Superior temporal gyrus (tissue), 1 donor: ENCODE measurements around the gene GPRIN2.
"Not testable (repeated sequence)": the region's sequence is repeated elsewhere in the genome, so short reads cannot be mapped to it uniquely, and the experiment has no call there.

Experiments used
- DNase-seq: peaks from one replicate; pipeline ENCODE4 v3.0.0-alpha.2; 2016; ENCODE audit errors: extremely low spot score

GPRIN2 gene

DNA sequence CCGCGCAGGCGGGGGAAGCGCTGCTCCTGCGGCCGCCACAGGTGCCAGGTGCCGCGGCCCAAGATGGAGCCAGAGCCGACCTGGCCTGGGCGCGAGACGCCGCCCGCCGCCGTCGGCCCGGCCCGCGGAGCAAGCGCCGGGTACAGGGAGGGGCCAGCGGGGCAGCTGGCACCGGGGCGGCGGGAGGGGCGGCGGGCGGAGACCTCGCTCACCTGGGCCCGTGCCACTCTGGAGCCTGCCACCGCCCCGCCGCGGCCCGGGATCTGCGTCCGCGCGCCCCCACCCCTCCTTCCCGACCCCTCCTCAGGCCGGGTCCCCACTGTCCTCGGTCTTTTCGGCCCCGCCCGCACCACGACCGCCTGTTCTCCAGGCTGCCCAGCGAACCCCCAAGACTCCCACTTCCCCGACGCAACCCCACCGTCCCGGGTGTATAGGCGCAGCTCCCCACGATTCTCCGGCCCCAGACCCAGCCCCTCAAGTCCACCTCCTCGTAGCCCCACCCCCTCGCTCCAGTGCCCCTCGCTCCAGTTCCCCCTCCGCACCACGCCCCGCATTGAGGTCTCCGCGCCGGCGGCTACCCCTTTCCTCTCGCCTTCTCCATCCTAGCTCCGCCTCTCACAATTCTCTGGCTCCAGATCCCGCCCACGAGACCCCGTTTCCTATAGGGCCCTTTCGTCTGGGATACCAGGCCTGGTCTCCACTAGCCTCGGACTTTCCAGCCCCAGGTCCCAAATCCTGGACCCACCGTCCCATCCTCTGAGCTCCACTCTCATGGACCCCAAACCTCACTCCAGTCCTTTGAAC, at the start of gene GPRIN2:
GPRIN2 (minus strand) TSS at position 144 of the 804 bp plus-strand sequence. CDS start 5,922 bp downstream, outside the sequence.
- DNase-seq, result no peak

DNA sequence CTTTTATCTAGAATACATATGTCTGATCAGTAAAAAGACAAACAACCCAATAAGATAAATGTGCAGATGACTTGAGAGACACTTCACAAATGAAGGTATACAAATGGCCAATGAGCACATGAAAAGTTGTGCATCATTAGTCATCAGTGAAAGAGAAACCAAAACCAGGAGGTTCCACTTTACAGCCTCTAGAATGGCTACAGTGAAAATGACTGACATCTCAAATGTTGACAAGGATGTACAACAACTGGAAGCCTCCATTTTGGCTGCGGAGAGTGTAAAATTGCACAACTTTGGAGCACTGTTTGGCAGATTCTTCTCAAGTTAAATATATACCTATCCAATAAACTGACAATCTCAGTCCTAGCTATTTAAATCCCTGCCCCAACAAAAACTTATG, 44.1 kb upstream of the GPRIN2 start:
- DNase-seq, result not testable (repeated sequence)

DNA sequence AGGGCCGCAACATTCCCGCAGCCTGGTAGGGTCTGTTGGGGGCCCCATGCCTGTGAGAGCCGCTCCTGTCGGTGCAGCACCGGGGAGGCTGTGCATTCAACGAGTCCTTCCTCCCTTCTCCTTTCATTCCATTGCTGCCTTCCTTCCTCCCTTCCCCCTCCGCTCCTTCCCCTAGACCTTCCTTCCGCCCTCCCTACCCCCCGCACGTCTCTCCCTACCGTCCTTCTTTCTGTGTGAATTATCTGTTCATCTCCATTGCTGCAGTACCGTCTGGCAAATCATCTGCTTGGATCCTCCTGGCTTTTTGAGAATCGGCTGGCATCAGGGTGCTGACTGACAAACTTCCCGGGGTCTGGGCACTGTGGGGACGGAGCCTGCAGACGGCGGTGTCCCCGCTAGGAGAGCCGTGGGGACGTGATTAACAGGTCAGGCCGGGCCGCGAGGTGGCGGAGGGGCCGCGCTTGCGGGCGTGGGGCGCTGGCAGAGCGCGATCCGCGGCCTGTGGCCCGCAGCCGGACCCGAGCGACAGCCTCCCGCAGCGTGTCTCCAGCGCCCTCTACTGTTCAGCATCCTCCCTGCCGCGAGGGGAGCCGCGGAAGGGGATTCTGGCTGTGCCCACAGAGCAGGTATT, 41.3 kb upstream of the GPRIN2 start:
- DNase-seq, result not testable (repeated sequence)

DNA sequence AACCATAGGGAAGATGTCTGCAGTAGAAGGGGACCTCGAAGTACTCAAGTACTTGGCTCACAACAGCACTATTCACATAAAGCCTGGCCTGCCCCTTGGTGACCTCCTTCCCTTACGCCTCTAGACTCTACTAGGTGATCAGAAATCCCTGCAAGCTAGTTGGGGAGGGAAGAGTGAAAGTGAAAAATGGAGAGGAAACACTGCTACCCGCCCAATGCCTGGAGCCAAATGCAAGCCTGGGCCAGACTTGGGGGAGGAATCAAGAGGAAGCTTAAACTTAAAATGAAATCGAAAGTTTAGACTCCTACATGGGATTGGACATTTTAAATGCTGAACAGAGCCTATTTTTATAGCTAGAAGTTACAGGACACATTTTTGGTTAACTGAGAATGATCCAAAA, 40.1 kb upstream of the GPRIN2 start:
- DNase-seq, result not testable (repeated sequence)

DNA sequence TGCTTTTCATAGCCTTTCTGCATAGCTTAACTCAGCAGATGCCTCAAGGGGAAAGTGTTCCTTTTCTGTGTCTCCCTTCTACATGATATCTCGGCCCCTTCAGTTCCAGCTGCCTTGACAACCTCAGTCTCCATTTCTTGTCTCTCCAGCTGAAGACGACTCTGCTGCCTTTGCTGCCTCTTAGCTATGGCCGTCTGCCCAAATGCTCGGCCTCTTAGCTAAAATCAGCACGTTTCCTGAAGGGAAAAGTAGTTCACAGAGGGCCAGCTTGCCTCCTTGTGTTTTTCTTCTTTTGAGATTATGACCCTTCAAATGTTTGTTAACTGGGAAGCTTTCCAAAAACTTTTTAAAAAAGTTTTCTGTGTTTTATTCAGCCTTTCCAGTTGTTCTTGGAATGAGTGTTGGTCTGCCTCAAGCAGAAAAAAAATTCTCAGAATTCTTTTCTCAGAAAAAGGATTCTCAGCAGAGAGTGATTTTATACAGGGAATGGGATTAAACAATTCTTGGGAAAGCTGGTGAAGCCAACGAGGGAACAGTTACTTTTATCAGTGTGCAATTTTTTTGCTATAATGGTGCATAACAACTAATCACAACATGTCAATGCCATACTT, 38.1 kb upstream of the GPRIN2 start:
- DNase-seq, result not testable (repeated sequence)

- not testable (repeated sequence) for DNase-seq
Measured at GRCh38 chr10:46593307-46593706, 36.8 kb upstream of the GPRIN2 start.

DNA sequence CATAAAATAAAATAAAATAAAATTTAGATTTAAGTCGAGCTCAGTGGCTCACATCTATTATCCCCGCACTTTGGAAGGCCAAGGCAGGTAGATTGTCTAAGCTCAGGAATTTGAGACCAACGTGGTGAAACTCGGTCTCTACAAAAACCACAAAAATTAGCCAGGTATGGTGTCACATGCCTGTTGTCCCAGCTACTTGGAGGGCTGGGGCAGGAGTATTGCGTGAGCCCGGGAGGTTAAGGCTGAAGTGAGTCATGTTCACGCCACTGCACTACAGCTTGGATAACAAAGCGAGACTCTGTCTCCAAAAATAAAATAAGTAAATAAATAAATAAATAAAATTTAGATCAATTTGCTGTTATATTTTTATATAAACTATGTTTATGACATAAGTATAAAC, 34.6 kb upstream of the GPRIN2 start:
- DNase-seq, result not testable (repeated sequence)

DNA sequence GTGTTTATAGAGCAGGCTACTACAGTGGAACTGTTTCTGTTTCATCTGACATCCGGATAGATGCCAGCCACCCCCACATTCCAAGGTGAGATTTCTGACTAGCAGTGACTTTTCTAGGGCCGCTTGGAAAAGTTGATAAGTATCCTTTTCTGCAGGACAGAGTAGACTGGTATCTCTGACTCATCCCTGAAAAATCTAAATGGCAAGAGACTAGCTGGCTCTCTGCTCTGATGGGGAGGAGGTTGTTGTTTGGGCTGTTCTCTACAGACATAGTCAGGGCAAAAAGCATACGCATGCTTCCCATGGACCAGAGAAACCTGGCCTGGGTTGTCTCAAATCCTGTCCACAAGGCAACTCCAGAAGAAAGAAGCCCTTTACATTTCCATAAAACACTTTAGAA, 33.1 kb upstream of the GPRIN2 start:
- not testable (repeated sequence) for DNase-seq

DNA sequence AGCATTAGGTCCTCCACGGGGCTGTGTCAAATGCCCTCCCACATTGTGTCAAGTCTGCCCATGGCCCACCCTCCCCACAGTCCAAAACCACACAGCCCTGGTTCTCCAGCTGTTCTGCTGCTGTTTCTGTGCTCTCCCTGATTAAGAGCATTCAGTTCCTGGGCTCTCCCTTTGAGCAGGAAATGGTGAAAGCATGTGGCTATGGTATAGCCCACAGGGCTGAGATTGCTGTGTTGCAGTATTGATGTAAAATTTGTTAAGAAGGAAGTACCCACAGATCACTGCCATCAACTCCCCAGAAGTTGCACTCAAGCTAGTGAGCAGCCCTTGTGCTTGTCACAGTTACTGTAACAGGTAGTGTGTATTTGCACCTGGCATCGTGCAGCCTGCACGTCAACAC, 31.8 kb upstream of the GPRIN2 start:
- DNase-seq, result not testable (repeated sequence)

GRCh38 chr10:46587546-46587945, 31.1 kb upstream of the GPRIN2 start:
- not testable (repeated sequence) for DNase-seq

DNA sequence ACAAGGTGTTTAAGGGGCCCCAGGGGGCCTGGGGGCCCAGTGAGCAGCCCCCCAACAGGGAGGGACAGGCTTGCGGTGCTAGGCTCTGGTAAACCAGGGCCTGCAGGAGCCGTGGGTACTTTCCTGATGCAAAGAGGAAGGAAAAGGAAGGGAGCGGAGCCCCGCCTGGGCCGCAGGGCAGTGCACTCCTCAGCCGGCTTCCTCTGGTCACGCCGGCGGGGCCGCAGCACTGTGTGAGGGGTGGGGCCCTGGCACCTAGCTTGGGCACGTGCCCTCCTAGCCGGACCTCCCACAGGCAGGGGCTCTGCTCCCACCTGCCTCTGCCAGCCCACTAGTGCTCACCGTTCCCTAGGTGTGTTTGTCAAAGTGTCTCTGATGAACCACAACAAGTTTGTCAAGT, 28.8 kb upstream of the GPRIN2 start:
- not testable (repeated sequence) for DNase-seq

DNA sequence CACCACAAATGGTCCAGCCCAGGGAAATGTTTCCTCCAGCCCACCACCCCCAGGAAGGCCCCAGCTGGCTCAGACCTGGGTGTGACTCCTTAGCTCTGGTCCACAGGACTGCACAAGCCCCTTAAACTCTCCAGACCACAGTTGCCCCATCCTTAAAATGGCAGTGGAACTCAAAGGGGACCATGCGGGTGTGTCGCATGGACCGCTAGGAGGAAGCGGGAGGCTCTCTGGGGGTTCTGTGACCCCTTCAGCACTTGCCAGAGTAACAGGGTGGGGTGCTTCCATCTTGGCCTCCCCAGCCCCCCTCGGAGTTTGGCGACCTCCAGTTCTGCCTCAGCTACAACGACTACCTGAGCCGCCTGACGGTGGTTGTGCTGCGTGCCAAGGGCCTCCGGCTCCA, 27.7 kb upstream of the GPRIN2 start:
- not testable (repeated sequence) for DNase-seq

- not testable (repeated sequence) for DNase-seq
Measured at GRCh38 chr10:46582568-46582967, 26.1 kb upstream of the GPRIN2 start.

- DNase-seq, result not testable (repeated sequence)
Measured at GRCh38 chr10:46581997-46582396, 25.5 kb upstream of the GPRIN2 start.

DNA sequence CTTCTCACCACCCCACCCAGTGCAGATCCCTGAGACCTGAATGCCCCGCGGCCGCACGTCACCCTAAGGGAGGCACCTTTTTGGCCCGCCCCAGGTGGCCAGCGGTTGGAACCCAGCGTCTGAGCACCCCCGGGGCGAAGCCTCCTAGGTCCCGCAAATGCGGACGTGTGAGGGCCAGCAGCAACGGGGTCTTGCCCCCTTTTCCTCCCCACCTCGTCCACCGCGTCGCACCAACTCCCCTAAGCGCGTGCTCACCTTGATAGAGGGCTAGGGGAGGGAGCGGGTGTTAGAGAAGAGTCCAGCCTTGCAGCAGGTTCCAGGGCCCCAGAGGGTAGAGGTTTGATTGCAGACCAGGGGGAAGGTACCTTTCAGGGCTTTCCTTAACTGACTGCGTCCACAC, 22.9 kb upstream of the GPRIN2 start:
- DNase-seq, result not testable (repeated sequence)

DNA sequence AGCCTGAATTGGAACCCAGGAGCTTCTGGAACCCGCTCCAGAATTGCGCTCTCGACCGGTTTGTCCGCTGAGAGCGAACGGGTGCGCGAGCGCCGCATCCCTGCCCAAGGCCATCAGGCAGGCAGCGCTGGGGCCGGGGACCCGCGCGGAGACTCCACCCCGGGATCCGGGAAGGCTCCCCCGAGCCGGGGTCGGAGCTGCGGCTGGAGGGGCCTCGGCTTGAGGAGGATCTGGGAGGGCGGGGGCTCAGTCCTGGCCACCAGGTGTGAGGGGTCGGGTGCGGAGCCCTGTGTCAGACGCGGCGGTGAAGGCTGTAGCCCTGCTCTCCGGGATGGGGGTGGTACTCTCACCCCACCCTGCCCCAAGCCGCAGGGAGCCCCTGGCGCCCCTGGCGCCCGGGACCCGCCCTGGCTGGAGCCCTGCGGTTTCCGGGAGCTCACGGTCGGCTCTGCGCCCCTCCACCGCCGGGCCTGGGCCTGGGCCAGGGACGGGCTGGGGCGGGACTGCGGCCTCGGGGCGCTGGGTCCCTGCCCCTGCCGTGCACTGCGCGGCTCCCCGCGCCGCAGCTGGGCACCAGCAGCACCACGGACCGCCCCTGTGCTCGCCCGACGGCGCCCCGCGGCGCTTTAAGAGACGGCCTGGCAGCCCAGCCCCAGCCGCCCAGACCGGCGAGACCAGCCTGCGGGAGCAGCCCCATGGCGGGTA, 22.2 kb upstream of the GPRIN2 start, which contains the start of gene SYT15:
SYT15 (plus strand) TSS at position 655 of the 705 bp plus-strand sequence; CDS start at position 696, 41 bp downstream.
- not testable (repeated sequence) for DNase-seq

GRCh38 chr10:46577624-46578473, 21.4 kb upstream of the GPRIN2 start:
- not testable (repeated sequence) for DNase-seq

DNA sequence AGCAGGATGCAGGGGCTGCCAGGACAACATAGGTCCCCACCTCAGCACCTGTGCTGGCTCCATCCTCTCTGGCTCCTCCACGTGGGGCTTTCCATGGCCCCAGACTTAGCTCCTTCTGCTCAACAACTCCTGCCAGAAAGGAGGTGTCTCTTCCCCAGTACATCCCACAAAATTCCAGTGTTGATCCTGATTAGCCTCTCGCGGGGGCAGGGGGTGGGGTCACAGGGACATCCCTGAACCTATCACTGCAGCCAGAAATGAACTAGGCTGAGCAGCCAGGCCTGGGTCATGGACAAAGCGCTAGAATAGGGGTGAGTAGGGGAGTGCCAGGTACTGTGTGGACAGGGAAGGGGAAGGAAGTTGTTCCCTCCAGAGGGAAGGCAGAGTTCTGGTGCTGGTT, 17.4 kb upstream of the GPRIN2 start:
- DNase-seq, result not testable (repeated sequence)

DNA sequence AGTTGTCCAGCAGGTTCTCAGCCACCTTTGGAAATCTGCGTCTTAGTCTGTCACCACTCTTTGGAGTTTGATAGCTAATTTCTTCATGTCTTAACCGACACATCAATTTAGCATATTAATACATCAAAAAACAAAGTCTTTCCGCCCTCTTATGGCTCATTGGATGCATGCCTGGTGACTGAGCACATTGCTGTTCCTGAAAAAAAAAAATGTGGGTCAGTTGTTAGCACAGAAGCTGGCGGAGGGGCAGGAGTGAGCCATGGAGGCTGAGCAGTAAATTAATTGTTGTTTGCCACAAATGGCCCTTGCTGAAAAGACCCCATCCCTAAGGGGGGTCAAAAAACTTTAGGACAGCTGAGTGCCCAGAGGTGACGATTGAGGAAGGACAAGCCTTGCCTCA, 16.9 kb upstream of the GPRIN2 start:
- not testable (repeated sequence) for DNase-seq

DNA sequence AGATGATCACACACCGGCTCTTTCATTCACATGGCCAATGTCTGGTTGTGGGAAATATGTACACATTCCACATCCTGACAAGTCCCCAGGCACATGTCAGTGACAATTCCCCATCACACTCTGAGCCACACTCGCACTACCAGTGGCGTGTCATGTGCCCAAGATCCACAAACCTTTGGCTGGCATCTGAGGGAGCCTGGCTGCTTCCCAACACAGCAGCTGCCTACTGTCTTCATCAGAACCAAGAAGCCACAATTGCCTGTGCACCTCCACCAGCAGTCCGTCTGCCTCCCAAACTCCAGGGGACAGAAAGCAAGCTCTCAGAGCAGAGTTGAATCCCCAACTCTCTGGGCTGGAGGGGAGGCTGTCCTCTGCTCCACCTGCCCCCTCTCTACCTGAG, 16.3 kb upstream of the GPRIN2 start:
- DNase-seq, result not testable (repeated sequence)

GRCh38 chr10:46570655-46571054, 14.2 kb upstream of the GPRIN2 start:
- DNase-seq, result not testable (repeated sequence)
